ENCODE results near the gene FOXE3. TPM values are rescaled to one million over a fixed set of nuclear protein-coding genes. Genes with fewer than 3 reads are reported as not detected.

FOXE3 gene
- total and polyA plus RNA-seq, 9 of the 15 experiments (the other 6 are each of a cell fraction or from before 2014, with no cell fraction given), result not detected

DNA sequence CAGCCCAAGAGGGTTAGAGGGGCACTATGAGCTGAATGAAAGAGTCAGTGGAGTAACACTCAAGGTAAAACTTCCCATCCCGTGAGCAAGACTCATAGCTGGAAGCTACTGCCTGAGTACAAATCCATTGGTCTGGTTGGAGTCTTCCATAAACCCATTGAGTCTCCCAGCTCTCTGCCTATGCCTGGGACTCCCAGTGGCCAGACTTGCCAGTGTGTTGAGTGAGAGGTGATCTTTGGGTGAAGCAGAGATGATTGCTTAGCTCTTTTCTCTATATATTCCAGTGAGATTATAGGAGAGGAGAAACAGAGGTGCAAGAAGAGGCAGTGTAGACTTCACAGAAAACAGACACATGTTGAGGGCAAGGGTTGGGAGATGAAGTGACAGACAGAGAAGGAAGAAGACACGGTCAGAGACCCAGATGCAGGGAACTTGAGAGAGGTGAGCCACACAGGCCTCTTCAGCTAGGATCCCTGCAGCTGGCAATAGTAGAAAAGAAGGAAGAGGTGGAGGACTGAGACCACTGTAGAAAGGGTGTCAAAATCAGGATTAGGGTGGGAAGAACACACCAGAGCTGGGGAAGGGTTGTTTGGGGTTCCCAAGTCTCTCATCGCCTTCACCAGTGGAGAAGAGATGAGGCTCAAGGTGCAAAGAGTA is 25.5 kb downstream of the FOXE3 start (continued):
- TF ChIP-seq TCF7 (IDR thresholded peaks at IDR 0.05; ENCODE audit: borderline replicate concordance), result no peak

DNA sequence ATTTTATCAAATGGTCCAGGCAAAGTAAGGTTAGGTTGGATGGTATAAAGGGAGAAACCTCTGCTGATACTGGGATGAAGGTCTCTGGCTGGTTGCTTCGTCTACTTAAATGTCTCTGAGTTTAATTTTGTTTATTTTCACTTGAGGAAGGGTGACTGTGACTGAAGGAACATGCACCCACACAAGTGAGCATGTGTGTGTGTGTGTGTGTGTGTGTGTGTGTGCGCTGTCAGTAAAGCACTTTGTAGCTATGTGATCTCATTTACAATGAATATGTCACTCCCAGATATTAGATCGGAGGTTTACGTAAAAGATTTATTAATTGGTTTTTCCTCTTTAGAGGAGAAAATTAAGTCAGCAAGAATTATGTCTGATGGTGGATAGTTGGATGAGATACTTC is 26.1 kb downstream of the FOXE3 start:
- peaks cover 0 to 33% of the 10 kb centered on the region in 2 experiments; a peak in 2 of 5 replicates for H3K4me1 ChIP-seq (replicated peaks in 1 of 2; ENCODE audit: control insufficient read depth in 2 of 2, insufficient read depth in 2 of 2, low read length in 2 of 2)
- in situ Hi-C loops (cut with MboI) (no loop called here), intact Hi-C loops (cut with micrococcal nuclease) (no loop called here)
- H2AFZ ChIP-seq (ENCODE audit: low read depth, low read length), result no peak overlapping the region
- H3K36me3 ChIP-seq (ENCODE audit: control insufficient read depth, insufficient read depth, low read length), result no peaks in the 10 kb centered on the region
- H3K27me3 ChIP-seq (ENCODE audit: control insufficient read depth in 2 of 2, insufficient read depth in 2 of 2, low read length in 2 of 2), result peaks cover 62 to 68% of the 10 kb centered on the region in 2 experiments; a peak in 4 of 5 replicates
- BruUV-seq (replicated peaks), result no TSS peak
- DNase-seq (ENCODE audit: extremely low read depth in 1 of 4, low spot score in 3 of 4) (no peak), FAIRE-seq (no peak), ATAC-seq (no peak)
- no peak overlapping the region for H3K4me3 ChIP-seq
- no peak overlapping the region for H3K9ac ChIP-seq (ENCODE audit: insufficient read depth in 1 of 2, low read depth in 2 of 2, low read length in 2 of 2)
- ChIA-PET CTCF (ENCODE audit: low intra/inter-chr PET ratio) (no interaction called here), POLR2A (interaction anchor here (1.1 kb wide), 1 partner anchor 11 kb away, joined by 4 read pairs; no protein-coding TSS in a partner anchor)
- H3K79me2 ChIP-seq (ENCODE audit: control insufficient read depth, insufficient read depth, low read length), result no peaks in the 10 kb centered on the region
- H3K27ac ChIP-seq (ENCODE audit: extremely low read depth, low read depth, low read length), result no peak overlapping the region
- no peaks in the 10 kb centered on the region for H3K9me1 ChIP-seq (ENCODE audit: control insufficient read depth, insufficient read depth, low read length)
- WGBS (ENCODE audit: insufficient coverage, low coverage, missing lambda C conversion rate), result 42% methylated on average over 4 of the region's 4 CpGs
- H3K9me3 ChIP-seq (replicated peaks; ENCODE audit: control insufficient read depth, insufficient read depth, low read depth, low read length), result no peaks in the 10 kb centered on the region
- TF ChIP-seq, protein P1, sequence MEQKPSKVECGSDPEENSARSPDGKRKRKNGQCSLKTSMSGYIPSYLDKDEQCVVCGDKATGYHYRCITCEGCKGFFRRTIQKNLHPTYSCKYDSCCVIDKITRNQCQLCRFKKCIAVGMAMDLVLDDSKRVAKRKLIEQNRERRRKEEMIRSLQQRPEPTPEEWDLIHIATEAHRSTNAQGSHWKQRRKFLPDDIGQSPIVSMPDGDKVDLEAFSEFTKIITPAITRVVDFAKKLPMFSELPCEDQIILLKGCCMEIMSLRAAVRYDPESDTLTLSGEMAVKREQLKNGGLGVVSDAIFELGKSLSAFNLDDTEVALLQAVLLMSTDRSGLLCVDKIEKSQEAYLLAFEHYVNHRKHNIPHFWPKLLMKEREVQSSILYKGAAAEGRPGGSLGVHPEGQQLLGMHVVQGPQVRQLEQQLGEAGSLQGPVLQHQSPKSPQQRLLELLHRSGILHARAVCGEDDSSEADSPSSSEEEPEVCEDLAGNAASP (IDR thresholded peaks at IDR 0.05), result no peak
- TF ChIP-seq, protein P2, sequence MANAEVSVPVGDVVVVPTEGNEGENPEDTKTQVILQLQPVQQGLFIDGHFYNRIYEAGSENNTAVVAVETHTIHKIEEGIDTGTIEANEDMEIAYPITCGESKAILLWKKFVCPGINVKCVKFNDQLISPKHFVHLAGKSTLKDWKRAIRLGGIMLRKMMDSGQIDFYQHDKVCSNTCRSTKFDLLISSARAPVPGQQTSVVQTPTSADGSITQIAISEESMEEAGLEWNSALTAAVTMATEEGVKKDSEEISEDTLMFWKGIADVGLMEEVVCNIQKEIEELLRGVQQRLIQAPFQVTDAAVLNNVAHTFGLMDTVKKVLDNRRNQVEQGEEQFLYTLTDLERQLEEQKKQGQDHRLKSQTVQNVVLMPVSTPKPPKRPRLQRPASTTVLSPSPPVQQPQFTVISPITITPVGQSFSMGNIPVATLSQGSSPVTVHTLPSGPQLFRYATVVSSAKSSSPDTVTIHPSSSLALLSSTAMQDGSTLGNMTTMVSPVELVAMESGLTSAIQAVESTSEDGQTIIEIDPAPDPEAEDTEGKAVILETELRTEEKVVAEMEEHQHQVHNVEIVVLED (CRISPR knock-in tag; IDR thresholded peaks at IDR 0.05), result no peak
- TF ChIP-seq, protein P3, sequence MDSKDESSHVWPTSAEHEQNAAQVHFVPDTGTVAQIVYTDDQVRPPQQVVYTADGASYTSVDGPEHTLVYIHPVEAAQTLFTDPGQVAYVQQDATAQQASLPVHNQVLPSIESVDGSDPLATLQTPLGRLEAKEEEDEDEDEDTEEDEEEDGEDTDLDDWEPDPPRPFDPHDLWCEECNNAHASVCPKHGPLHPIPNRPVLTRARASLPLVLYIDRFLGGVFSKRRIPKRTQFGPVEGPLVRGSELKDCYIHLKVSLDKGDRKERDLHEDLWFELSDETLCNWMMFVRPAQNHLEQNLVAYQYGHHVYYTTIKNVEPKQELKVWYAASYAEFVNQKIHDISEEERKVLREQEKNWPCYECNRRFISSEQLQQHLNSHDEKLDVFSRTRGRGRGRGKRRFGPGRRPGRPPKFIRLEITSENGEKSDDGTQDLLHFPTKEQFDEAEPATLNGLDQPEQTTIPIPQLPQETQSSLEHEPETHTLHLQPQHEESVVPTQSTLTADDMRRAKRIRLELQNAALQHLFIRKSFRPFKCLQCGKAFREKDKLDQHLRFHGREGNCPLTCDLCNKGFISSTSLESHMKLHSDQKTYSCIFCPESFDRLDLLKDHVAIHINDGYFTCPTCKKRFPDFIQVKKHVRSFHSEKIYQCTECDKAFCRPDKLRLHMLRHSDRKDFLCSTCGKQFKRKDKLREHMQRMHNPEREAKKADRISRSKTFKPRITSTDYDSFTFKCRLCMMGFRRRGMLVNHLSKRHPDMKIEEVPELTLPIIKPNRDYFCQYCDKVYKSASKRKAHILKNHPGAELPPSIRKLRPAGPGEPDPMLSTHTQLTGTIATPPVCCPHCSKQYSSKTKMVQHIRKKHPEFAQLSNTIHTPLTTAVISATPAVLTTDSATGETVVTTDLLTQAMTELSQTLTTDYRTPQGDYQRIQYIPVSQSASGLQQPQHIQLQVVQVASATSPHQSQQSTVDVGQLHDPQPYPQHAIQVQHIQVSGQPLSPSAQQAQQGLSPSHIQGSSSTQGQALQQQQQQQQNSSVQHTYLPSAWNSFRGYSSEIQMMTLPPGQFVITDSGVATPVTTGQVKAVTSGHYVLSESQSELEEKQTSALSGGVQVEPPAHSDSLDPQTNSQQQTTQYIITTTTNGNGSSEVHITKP (IDR thresholded peaks at IDR 0.05; ENCODE audit: partially characterized antibody), result no peak
- TF ChIP-seq, protein P4, sequence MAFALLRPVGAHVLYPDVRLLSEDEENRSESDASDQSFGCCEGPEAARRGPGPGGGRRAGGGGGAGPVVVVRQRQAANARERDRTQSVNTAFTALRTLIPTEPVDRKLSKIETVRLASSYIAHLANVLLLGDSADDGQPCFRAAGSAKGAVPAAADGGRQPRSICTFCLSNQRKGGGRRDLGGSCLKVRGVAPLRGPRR (CRISPR knock-in tag; IDR thresholded peaks at IDR 0.05), result no peak
- no peak for TF ChIP-seq ZNF766 (CRISPR knock-in tag; conservative IDR thresholded peaks at IDR 0.05)
- TF ChIP-seq MAFF (IDR thresholded peaks at IDR 0.05; ENCODE audit: low read length), result no peak
- H4K20me1 ChIP-seq (replicated peaks; ENCODE audit: control insufficient read depth, insufficient read depth, low read length), result peaks cover 2% of the 10 kb centered on the region; the same call in 1 of the 2 replicates
- no peak overlapping the region for H3K4me2 ChIP-seq (ENCODE audit: insufficient read depth, low read length)

Data from K562 (cell line).